ENCODE measurements around the gene NFKBIE. TPM values are rescaled to one million over a fixed set of nuclear protein-coding genes. Genes with fewer than 3 reads are reported as not detected.

NFKBIE gene
- total RNA-seq, 1 donor from 2014 or later: 10.9 TPM

- peak; percentile 18 for DNase-seq (ENCODE audit: low spot score)
These were observed 32.0 kb upstream of the NFKBIE start for GRCh38 chr6:44297063-44298038.

GRCh38 chr6:44294832-44295791, 29.8 kb upstream of the NFKBIE start:
- no peak for DNase-seq (ENCODE audit: low spot score)

- DNase-seq (ENCODE audit: low spot score): no peak
These were observed 27.5 kb upstream of the NFKBIE start for GRCh38 chr6:44292661-44293365.

- DNase-seq (ENCODE audit: low spot score): no peak
These were observed 26.5 kb upstream of the NFKBIE start for GRCh38 chr6:44291841-44292240.

- no peak for DNase-seq (ENCODE audit: low spot score)
These were observed 24.4 kb upstream of the NFKBIE start for GRCh38 chr6:44289726-44290260.

GRCh38 chr6:44286747-44287146, 21.4 kb upstream of the NFKBIE start:
- DNase-seq (ENCODE audit: low spot score): no peak

GRCh38 chr6:44286285-44286565, 20.9 kb upstream of the NFKBIE start:
- no peak for DNase-seq (ENCODE audit: low spot score)

- no peak for DNase-seq (ENCODE audit: low spot score)
These were observed 20.4 kb upstream of the NFKBIE start for GRCh38 chr6:44285552-44286284.

- no peak for DNase-seq (ENCODE audit: low spot score)
These were observed 19.5 kb upstream of the NFKBIE start for GRCh38 chr6:44284867-44285266.

GRCh38 chr6:44284121-44284520, 18.8 kb upstream of the NFKBIE start:
- DNase-seq (ENCODE audit: low spot score): no peak

- no peak for DNase-seq (ENCODE audit: low spot score)
These were observed 13.7 kb upstream of the NFKBIE start for GRCh38 chr6:44278774-44279697.

GRCh38 chr6:44278315-44278714, 13.0 kb upstream of the NFKBIE start:
- DNase-seq (ENCODE audit: low spot score): no peak

GRCh38 chr6:44277763-44278162, 12.4 kb upstream of the NFKBIE start:
- DNase-seq (ENCODE audit: low spot score): no peak

GRCh38 chr6:44276667-44277640, 11.6 kb upstream of the NFKBIE start:
- DNase-seq (ENCODE audit: low spot score): no peak

- DNase-seq (ENCODE audit: low spot score): no peak
These were observed 10.6 kb upstream of the NFKBIE start for GRCh38 chr6:44275749-44276648.

- no peak for DNase-seq (ENCODE audit: low spot score)
These were observed 10.0 kb upstream of the NFKBIE start for GRCh38 chr6:44275271-44275748.

- no peak for DNase-seq (ENCODE audit: low spot score)
These were observed 8.3 kb upstream of the NFKBIE start for GRCh38 chr6:44273617-44274016.

Data from mucosa of gallbladder (tissue), 1 donor.